Measurements from ENCODE around the gene OCRL. TPM values are rescaled to one million over a fixed set of nuclear protein-coding genes. Genes with fewer than 3 reads are reported as not detected.

Gene OCRL
- total and polyA plus RNA-seq, 12 donors = 24.2 to 48.6 (median 34.3) TPM

DNA sequence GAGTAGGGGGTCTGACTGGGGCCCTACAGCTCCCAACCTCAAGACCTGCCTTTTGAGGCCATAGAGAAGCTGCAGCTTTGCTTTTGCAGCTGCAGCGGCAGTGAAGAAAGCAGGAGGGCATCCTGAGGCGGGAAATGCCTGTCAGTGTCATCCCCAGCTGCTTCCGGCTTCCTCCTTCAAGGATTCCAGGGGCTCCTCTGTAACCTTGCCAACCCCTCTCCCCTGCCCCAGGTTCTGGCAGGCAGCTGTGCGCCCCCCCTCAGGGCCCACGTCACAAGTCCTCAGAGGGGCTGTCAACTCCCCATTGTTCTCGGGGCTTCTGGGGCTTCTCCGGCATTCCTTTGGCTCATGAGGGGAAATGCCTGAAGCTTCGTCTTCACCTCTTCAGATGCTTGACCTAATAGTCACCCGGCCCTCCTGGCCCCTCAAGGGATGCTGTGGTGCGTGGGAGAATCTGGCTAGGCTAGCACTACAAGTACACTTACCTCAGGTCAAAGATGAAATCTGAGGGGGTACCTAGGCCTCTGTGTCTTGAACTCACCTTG, 82.8 kb downstream of the OCRL start:
- no peak for TF ChIP-seq POLR2A (IDR thresholded peaks at IDR 0.05)
- TF ChIP-seq, protein P1, sequence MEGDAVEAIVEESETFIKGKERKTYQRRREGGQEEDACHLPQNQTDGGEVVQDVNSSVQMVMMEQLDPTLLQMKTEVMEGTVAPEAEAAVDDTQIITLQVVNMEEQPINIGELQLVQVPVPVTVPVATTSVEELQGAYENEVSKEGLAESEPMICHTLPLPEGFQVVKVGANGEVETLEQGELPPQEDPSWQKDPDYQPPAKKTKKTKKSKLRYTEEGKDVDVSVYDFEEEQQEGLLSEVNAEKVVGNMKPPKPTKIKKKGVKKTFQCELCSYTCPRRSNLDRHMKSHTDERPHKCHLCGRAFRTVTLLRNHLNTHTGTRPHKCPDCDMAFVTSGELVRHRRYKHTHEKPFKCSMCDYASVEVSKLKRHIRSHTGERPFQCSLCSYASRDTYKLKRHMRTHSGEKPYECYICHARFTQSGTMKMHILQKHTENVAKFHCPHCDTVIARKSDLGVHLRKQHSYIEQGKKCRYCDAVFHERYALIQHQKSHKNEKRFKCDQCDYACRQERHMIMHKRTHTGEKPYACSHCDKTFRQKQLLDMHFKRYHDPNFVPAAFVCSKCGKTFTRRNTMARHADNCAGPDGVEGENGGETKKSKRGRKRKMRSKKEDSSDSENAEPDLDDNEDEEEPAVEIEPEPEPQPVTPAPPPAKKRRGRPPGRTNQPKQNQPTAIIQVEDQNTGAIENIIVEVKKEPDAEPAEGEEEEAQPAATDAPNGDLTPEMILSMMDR (IDR thresholded peaks at IDR 0.05) = no peak
- no peaks in the 10 kb centered on the region for H3K36me3 ChIP-seq (replicated peaks in 1 of 2)
- H3K9me3 ChIP-seq (replicated peaks in 1 of 3) = no peaks in the 10 kb centered on the region
- peaks cover 25% of the 10 kb centered on the region for H3K27me3 ChIP-seq
- H3K27ac ChIP-seq = no peak overlapping the region
- intact Hi-C loops (cut with DNase I) = no loop called here
- 69 to 75% (median 72%) methylated on average over 9 to 10 of the region's 10 CpGs; no CpG with 5 or more reads in 1 of the 4 donors for WGBS, 4 donors
- H3K4me3 ChIP-seq = no peak overlapping the region
- no peaks in the 10 kb centered on the region for H3K4me1 ChIP-seq (replicated peaks in 1 of 2)
- DNase-seq = peak in 1 of 7 donors; percentile 35

DNA sequence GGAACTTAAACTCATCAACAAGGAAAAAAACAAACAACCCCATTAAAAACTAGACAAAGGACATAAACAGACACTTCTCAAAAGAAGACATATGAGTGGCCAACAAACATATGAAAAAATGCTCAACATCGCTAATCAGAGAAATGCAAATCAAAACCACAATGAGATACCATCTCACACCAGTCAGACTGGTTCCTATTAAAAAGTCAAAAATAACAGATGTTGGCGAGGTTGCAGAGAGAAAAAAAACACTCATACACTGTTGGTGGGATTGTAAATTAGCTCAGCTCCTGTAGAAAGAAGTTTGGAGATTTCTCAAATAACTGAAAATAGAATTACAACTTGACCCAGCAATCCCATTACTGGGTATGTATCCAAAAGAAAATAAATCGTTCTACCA, 86.0 kb downstream of the OCRL start:
- no peak overlapping the region for H3K27ac ChIP-seq
- TF ChIP-seq, protein P1 (IDR thresholded peaks at IDR 0.05) = no peak
- WGBS, 4 donors = 57 to 69% (median 64%) methylated on average over 3 of the region's 3 CpGs
- intact Hi-C loops (cut with DNase I) = no loop called here
- no peak overlapping the region for H3K4me3 ChIP-seq
- no peak for DNase-seq
- peaks cover 25% of the 10 kb centered on the region for H3K27me3 ChIP-seq
- H3K4me1 ChIP-seq (replicated peaks in 1 of 2) = no peaks in the 10 kb centered on the region
- H3K36me3 ChIP-seq (replicated peaks in 1 of 2) = no peaks in the 10 kb centered on the region
- no peaks in the 10 kb centered on the region for H3K9me3 ChIP-seq (replicated peaks in 1 of 3)

DNA sequence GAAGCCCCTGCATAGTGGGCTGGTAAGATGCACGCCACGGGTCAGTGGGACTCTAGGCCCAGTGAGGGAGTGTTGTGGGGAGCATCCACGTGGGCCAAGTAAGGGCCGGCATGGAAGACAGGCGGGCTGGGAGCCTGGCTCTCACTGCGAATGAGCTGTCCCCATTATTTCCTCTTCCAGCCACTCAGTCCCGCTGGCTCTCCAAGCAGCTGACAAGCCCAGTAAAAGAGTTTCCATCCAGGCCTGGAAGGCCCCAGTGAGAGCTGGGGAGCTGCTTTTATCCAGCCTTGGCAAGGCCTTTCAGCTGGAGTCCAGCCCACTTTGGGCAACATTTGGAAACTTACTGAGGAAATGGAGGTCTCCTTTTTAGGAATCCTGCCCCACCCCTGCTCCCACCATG, 89.8 kb downstream of the OCRL start:
- Histone ChIP-seq H3K9me3 (replicated peaks in 1 of 3) (no peaks in the 10 kb centered on the region), H3K4me1 (replicated peaks in 1 of 2) (no peaks in the 10 kb centered on the region), H3K27ac (no peak overlapping the region), H3K36me3 (replicated peaks in 1 of 2) (no peaks in the 10 kb centered on the region), H3K4me3 (no peak overlapping the region), H3K27me3 (peaks cover 6% of the 10 kb centered on the region)
- DNase-seq = no peak
- intact Hi-C loops (cut with DNase I) = no loop called here
- WGBS, 4 donors = 69 to 97% (median 86%) methylated on average over 7 of the region's 7 CpGs; no CpG with 5 or more reads in 1 of the 4 donors
- TF ChIP-seq, protein P1 (IDR thresholded peaks at IDR 0.05) = no peak
- no peak for TF ChIP-seq POLR2A (IDR thresholded peaks at IDR 0.05)

DNA sequence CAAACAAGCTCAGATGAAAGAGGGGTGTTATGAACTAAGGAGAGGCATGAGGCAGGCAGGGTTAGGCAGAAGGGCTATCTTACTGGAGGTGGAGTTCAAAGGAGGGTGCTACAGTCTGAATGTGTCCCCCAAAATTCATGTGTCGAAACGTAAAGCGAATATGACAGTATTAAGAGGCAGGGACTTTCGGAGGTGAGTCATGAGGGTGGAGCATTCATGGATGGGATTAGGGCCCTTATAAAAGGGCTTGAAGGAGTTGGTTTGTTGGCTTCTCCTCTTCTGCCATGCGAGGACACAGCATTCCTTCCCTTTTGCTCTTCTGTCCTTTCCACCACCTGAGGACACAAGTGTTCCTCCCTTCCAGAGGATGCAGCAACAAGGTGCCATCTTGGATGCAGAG, 91.8 kb downstream of the OCRL start:
- intact Hi-C loops (cut with DNase I) = no loop called here
- Histone ChIP-seq H3K9me3 (replicated peaks in 1 of 3) (no peaks in the 10 kb centered on the region), H3K4me1 (replicated peaks in 1 of 2) (no peaks in the 10 kb centered on the region), H3K27ac (no peak overlapping the region), H3K4me3 (no peak overlapping the region), H3K27me3 (no peaks in the 10 kb centered on the region), H3K36me3 (replicated peaks in 1 of 2) (no peaks in the 10 kb centered on the region)
- TF ChIP-seq POLR2A (IDR thresholded peaks at IDR 0.05) = no peak
- TF ChIP-seq, protein P1 (IDR thresholded peaks at IDR 0.05) = no peak
- no peak for DNase-seq
- WGBS, 4 donors = 87 to 94% (median 91%) methylated on average over 4 to 5 of the region's 5 CpGs
